ENCODE measurements around the gene HOXC13. TPM values are rescaled to one million over a fixed set of nuclear protein-coding genes. Genes with fewer than 3 reads are reported as not detected.
A peak's percentile ranks its signal among the peaks of the same experiment; 100 is the strongest.

HOXC13 gene
- total RNA-seq, 1 experiment from 2014 or later = 0.09 TPM

DNA sequence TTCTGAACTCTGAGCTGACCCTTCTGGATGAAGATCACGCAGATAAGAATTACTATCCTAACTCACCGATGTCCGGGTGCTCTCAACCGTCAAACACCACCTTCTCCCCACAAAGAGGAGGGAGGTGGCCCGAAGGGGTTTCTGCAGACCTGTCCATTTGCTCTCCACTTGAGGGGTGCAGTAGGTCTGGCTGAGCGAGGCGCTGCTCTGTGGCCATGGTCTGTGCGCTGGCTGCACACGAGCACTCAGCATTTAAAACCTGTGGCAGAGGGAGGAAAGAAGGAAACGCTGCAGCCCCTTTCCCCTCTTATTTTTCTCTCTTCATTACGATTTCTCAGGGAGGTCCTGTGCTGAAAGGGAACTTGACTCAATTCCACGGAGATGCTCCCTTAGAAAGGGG is 1.5 kb upstream of the HOXC13 start (continued):
- TF ChIP-seq ATF2 (CRISPR knock-in tag; IDR thresholded peaks at IDR 0.05; ENCODE audit: borderline replicate concordance, low read depth) (no peak), NR2C2 (CRISPR knock-in tag; IDR thresholded peaks at IDR 0.05) (no peak), SP1 (CRISPR knock-in tag; conservative IDR thresholded peaks at IDR 0.05) (no peak), ELF4 (CRISPR knock-in tag; IDR thresholded peaks at IDR 0.05; ENCODE audit: low read depth) (no peak), IRF1 (CRISPR knock-in tag; IDR thresholded peaks at IDR 0.05) (no peak), MXD4 (CRISPR knock-in tag; IDR thresholded peaks at IDR 0.05; ENCODE audit: borderline replicate concordance) (no peak), ZNF512 (CRISPR knock-in tag; IDR thresholded peaks at IDR 0.05; ENCODE audit: borderline replicate concordance) (no peak), NFE2L1 (CRISPR knock-in tag; IDR thresholded peaks at IDR 0.05) (no peak), FOXK1 (CRISPR knock-in tag; IDR thresholded peaks at IDR 0.05) (no peak), ZNF138 (CRISPR knock-in tag; conservative IDR thresholded peaks at IDR 0.05) (no peak), NR1H2 (CRISPR knock-in tag; IDR thresholded peaks at IDR 0.05) (no peak), RELA (CRISPR knock-in tag; IDR thresholded peaks at IDR 0.05; ENCODE audit: borderline replicate concordance) (no peak)
- TF ChIP-seq, protein P1, sequence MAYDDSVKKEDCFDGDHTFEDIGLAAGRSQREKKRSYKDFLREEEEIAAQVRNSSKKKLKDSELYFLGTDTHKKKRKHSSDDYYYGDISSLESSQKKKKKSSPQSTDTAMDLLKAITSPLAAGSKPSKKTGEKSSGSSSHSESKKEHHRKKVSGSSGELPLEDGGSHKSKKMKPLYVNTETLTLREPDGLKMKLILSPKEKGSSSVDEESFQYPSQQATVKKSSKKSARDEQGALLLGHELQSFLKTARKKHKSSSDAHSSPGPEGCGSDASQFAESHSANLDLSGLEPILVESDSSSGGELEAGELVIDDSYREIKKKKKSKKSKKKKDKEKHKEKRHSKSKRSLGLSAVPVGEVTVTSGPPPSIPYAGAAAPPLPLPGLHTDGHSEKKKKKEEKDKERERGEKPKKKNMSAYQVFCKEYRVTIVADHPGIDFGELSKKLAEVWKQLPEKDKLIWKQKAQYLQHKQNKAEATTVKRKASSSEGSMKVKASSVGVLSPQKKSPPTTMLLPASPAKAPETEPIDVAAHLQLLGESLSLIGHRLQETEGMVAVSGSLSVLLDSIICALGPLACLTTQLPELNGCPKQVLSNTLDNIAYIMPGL (CRISPR knock-in tag; IDR thresholded peaks at IDR 0.05) = no peak
- TF ChIP-seq, protein P2, sequence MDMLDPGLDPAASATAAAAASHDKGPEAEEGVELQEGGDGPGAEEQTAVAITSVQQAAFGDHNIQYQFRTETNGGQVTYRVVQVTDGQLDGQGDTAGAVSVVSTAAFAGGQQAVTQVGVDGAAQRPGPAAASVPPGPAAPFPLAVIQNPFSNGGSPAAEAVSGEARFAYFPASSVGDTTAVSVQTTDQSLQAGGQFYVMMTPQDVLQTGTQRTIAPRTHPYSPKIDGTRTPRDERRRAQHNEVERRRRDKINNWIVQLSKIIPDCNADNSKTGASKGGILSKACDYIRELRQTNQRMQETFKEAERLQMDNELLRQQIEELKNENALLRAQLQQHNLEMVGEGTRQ (CRISPR knock-in tag; IDR thresholded peaks at IDR 0.05) = no peak

DNA sequence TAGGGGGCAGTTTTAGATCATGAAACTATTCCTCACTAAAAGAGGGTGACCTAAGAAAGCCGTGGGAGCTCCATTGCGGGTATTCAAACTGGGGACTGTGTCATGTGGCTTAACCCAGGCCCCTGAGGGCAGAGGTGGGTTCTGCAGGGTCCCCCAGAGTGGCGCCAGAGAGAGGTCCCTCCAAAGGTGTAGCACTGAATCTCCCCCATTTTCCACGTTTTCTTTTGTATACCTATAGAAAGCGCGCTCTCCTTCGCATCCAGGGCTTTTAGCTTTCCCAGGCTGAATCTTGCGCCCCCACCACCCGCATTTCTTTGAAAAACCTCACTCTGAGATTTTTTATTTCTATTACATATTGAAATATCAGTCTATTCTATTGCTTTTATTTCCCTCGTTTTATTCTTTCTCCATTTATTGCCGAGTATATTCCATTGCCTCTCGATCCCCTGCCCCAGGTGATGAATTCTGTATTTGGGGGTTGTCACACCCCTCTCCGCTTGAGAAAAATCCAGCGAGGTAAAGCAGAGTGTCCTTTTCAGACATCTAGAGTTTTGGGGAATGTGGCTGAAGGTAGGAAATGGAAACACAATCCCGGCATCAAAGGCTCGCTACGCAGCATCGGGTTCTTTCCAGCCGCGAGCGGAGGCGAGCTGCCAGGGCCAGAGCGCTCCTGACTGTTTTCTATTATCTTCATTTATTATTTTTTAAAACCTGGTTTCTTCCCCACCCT is 870 bp upstream of the HOXC13 start:
- peaks cover 21% of the 10 kb centered on the region for H3K4me1 Mint-ChIP-seq
- H3K27ac Mint-ChIP-seq = no peak overlapping the region
- no peaks in the 10 kb centered on the region for H3K36me3 Mint-ChIP-seq
- CTCF ChIA-PET = interaction anchor here (1.0 to 2.7 kb wide), 6 partner anchors 24 to 191 kb away, joined by 3 to 7 read pairs (median 6); partner anchors contain the start of gene HOXC5
- H3K9me3 Mint-ChIP-seq = no peaks in the 10 kb centered on the region
- DNase-seq (ENCODE audit: low spot score) = no peak
- peak overlapping the region; percentile 47 for H3K4me3 Mint-ChIP-seq
- ATAC-seq = no peak
- POLR2A ChIA-PET = interaction anchor here (0.6 to 1.4 kb wide), 4 partner anchors 14 to 243 kb away, joined by 3 to 4 read pairs (median 4); no protein-coding TSS in a partner anchor
- peaks cover 99% of the 10 kb centered on the region for H3K27me3 Mint-ChIP-seq (ENCODE audit: low read depth)
- TF ChIP-seq, protein P3, sequence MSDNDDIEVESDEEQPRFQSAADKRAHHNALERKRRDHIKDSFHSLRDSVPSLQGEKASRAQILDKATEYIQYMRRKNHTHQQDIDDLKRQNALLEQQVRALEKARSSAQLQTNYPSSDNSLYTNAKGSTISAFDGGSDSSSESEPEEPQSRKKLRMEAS (CRISPR knock-in tag; IDR thresholded peaks at IDR 0.05) = no peak
- TF ChIP-seq ZSCAN18 (CRISPR knock-in tag; IDR thresholded peaks at IDR 0.05) (no peak), IRF1 (CRISPR knock-in tag; IDR thresholded peaks at IDR 0.05) (no peak), ZNF219 (CRISPR knock-in tag; IDR thresholded peaks at IDR 0.05; ENCODE audit: borderline replicate concordance) (no peak), CREM (CRISPR knock-in tag; IDR thresholded peaks at IDR 0.05) (no peak), GABPB1 (CRISPR knock-in tag; IDR thresholded peaks at IDR 0.05) (no peak), PREB (CRISPR knock-in tag; IDR thresholded peaks at IDR 0.05; ENCODE audit: borderline replicate concordance) (no peak), RORB (CRISPR knock-in tag; IDR thresholded peaks at IDR 0.05) (no peak)
- TF ChIP-seq, protein P4, sequence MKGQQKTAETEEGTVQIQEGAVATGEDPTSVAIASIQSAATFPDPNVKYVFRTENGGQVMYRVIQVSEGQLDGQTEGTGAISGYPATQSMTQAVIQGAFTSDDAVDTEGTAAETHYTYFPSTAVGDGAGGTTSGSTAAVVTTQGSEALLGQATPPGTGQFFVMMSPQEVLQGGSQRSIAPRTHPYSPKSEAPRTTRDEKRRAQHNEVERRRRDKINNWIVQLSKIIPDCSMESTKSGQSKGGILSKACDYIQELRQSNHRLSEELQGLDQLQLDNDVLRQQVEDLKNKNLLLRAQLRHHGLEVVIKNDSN (CRISPR knock-in tag; IDR thresholded peaks at IDR 0.05) = no peak
- TF ChIP-seq, protein P2 (CRISPR knock-in tag; IDR thresholded peaks at IDR 0.05) = no peak
